GM21528 (cell line): ENCODE measurements around the gene TXN2.

ENCODE experiments used
- ATAC-seq: cut with Tn5 transposase; IDR thresholded peaks from one replicate; pipeline ENCODE4 v1.9.1; 2021; ENCODE audit warnings: mild to moderate bottlenecking, moderate library complexity; ENCODE audit not compliant: unreplicated experiment, low FRiP score

Gene TXN2

DNA sequence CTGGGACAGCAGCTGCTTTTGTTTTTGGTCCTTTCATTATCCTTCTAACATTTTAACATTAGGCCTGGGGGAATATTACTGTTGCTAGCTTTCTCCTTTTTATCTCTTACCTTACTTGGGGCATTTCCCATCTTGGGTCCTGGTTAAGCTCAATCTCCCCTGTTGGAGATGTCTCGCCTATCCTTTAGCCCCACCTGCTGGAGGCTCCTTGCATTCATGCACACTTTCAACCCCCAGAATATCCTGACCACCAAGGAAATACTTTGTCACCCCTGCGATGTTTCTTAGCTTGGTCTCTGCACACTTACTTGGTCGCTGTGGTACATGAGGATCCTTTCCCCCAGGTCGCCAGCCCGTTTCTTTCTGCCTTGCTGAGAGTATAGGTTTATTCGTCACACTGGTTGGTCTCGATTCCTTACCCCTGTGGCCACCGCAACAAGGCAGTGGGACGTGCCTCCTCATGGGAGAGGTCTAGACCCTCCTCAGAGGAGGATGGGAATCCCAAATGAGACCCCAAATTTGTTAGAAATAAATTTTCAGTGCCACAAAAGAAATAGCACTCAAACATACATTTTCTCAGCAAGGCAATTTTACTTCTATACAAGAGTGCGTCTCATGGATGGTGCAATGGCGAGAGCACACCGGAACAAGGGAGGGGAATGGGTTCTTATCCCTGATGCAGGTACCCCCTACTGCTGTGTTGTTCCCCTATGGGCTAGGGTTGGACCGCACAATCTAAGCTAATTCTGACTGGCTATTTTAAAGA lies 5.4 kb upstream of the TXN2 start:
- ATAC-seq = no peak

DNA sequence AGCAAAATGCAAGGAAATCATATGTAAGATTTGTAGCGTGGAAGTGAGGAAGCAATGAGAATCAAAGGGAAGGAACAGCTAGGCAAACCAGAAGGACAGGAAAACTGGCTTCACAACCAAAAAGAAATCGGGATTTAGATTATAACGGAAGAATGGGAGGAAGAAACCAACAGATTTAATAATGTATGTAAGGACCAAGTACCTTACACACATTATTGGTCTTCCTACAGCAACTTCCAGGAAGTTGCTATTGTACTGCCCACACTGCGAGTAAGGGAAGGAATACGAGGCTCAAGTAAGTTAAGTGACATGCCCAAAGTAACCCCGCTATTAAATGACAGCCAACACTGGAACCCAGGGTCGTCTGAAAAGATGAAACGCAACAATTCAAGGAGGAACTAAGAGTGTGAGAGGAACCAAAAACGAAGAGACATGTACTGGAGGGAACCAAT lies 473 bp downstream of the TXN2 start:
- peak; percentile 4 for ATAC-seq

DNA sequence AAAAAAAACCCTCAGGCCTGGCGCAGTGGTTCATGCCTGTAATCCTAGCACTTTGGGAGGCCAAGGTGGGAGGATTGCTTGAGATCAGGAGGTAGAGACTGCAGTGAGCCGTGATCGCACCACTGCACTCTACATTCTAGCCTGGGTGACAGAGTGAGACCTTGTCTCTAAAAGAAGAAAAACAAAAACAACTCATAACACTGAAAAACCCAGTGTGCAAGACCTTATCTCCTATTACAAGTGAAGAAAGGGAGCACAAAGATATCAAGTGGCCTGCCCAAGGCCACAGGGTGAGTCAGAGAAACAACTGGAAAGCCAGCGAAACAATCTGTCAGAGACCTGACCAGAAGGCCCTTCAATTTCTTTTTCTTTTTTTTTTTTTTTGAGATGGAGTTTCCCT lies 2.5 kb downstream of the TXN2 start:
- ATAC-seq = no peak

GRCh38 chr22:36475341-36475740 lies 6.1 kb downstream of the TXN2 start:
- no peak for ATAC-seq

GRCh38 chr22:36472689-36473088 lies 8.8 kb downstream of the TXN2 start:
- ATAC-seq = no peak

GRCh38 chr22:36471341-36471821 lies 10.1 kb downstream of the TXN2 start:
- ATAC-seq = no peak

DNA sequence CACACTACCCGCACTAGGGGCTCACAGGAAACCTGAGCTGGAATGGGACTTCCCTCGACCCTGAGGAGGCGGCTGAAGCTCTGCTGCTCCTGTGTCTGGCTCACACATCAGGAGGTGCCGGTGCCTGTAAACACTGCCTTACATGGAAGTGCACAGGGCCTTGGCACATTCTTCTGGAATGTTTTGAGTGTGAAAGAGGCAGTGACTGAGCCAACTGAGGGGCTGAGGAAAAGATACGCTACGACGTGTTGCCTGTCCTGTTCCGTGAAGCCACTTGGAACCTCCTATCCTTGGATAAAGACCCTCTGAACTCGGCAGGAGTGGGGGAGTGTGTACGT lies 10.5 kb downstream of the TXN2 start:
- no peak for ATAC-seq

DNA sequence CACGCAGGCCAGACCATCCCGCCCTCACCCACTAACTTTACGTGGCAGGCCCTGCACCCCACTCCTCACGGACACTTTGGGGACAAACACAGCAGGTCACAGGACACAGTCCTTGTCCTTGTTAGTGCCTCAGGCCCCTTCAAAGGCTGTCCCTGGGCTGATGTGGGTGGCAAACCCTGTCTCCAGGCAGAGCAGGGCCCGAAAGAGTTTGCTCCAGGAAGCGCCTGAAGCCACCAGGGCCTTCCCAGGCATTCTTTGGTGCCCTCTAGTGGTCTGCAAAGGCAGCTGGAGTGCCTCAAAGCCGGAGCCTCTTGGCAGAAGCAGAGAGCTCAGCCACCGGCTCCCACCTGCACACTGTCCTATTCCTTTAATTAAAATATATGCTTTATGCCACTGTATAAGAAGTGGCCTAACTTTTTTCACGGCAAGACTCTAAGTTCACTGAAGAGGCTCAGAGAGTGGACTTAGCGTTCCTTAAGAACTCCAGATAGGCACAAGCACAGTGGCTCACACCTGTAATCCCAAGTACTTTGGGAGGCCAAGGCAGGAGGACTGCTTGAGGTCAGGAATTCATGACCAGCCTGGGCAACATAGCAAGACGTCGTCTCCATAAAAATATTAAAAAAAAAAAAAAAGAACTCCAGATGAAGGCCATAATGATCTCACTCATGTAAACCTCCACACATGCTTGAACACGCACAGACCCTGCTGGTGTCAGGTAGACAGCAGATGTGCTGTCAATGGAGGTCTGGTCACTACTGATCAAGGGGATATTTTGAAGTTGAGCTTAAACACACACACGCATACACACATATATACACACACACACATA lies 11.1 kb downstream of the TXN2 start:
- no peak for ATAC-seq

DNA sequence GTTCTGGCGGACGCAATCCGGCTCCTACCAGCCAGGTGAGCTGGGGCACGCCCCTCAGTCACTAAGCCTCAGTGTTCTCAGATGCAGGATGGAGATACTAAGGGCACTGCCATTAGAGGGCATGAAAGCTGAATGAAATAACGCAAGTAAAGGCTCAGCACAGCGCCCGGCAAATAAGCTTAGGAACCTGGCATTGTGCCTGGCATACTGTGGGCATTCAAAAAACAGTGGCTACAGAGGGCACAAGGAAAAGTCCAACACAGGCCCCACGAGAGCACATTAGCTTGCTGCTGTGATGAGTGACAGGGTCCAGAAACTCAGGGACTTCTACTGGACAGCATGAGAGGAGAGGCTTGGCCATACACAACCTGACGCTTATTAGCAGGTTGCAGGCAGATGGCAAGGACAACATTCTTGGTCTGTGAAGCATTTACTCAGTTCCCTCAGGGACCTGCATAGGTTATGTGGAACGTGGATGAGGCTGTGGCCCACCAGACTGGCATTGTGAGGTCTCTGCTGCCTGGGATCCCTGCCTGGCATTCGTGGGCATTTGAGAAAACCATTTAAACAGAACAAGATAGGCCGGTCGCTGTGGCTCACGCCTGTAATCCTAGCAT lies 12.2 kb downstream of the TXN2 start:
- ATAC-seq = no peak

- ATAC-seq = no peak
Observed at GRCh38 chr22:36467946-36468345, 13.5 kb downstream of the TXN2 start.

GRCh38 chr22:36467042-36467810 lies 14.2 kb downstream of the TXN2 start:
- no peak for ATAC-seq

- ATAC-seq = no peak
Observed at GRCh38 chr22:36466258-36466657, 15.2 kb downstream of the TXN2 start.

GRCh38 chr22:36465232-36466021 lies 16.0 kb downstream of the TXN2 start:
- no peak for ATAC-seq

GRCh38 chr22:36464715-36465231 lies 16.7 kb downstream of the TXN2 start:
- no peak for ATAC-seq

DNA sequence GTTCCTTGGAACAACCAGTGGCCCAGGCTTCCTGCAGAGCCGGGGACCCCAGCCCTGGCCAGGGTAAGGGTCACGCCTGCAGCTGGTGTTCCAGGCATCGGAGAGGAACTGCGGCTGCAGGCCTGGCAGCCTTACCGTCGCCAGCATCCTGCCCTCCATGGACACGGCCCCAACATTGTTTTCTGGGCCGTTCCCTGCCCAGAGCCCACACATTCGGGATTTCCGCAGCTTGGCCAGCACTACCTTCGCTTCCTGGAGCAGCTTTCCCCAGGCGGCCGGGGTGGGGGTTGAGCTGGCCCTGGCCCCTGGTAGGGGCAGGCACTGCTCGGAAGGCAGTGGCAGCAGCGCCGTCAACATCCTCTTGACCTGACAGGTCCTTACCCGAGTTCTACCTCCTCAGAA lies 17.7 kb downstream of the TXN2 start:
- no peak for ATAC-seq

- no peak for ATAC-seq
Observed at GRCh38 chr22:36461665-36462649, 19.5 kb downstream of the TXN2 start.

DNA sequence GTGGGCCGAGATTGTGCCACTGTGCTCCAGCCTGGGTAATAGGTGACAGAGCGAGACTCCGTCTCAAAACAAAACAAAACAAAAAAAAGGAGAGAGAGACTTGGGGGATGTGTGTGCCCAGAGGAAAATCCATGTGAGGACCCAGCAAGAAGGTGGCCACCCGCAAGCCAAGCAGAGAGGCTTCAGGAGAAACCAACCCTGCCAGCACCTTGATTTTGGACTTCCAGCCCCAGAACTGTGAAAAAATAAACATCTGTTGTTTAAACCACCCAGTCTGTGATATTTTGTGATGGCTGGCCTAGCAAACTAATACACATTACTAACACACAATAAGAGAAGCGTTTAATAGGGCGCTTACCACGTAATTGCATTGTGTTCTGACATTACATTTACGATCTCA lies 21.2 kb downstream of the TXN2 start:
- no peak for ATAC-seq

DNA sequence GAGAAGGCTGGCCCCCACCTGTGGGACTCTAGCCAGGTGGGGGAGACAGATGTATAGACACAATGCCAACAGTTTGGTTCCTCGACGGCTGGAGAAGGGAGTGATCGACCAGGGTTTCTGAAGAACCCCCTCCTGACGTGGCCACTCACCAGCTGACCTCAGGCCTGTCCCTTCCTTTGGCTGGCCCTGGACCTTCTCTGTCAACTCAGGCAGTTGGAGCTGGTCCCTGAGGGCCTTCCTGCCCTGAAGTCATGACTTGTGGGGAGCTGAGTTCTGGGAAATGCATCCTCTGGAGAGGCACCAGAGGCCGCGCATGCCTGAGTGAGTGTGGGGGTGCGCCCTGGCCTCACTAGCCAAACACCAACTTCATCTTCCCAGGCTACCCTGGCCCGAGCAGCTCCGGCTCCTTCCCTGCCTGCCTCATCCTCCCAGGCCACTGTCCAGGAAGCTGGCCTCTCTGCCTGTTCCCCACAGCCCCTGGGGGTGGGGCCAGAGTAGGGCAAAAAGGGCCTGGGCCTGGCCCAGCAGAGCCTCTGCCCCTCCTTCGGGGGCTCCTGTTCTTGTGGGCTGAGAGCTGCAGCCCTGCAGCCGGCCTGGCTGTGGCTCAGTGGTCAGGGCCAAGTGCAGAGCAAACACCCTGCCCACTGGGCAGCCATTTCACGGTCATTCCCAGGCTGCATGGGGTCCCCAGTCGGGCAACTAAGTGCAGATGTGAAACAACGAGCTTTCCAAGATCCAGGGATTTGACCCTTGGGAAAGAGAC lies 23.6 kb downstream of the TXN2 start:
- no peak for ATAC-seq
